Lower leg skin (tissue), 4 donors: ENCODE results near the gene RUNDC3A. TPM values are rescaled to one million over a fixed set of nuclear protein-coding genes. Genes with fewer than 3 reads are reported as not detected.
A peak's percentile ranks its signal among the peaks of the same experiment; 100 is the strongest.
"Not testable (repeated sequence)": the region's sequence is repeated elsewhere in the genome, so short reads cannot be mapped to it uniquely, and the experiment has no call there.

ENCODE experiments used
- DNase-seq, 2 donors: peaks; one replicate each; pipeline ENCODE4 v3.0.0-alpha.2; 2019; ENCODE audit warnings: low spot score in 2 of 2
- H3K4me3 ChIP-seq: fragments of 200-600 bp; sonication (generic); 2 replicates; pipeline ENCODE4 v1.5.1; 2017; ENCODE audit warnings: mild to moderate bottlenecking, low read depth; ENCODE audit not compliant: poor library complexity, severe bottlenecking
- CTCF ChIP-seq, 3 donors: fragments of 450-650 bp; IDR thresholded peaks; one replicate each; pipeline ENCODE4 v1.5.1; 2016; ENCODE audit warnings: antibody characterized with exemption in 3 of 3, mild to moderate bottlenecking in 3 of 3, moderate library complexity in 2 of 3
- POLR2A ChIP-seq, 2 donors: fragments of 450-650 bp; IDR thresholded peaks; one replicate each; pipeline ENCODE4 v1.6.1; 2016 to 2017; ENCODE audit warnings: antibody characterized with exemption in 2 of 2, mild to moderate bottlenecking in 1 of 2, moderate library complexity in 1 of 2
- WGBS, 2 donors: methylation state at CpG; one replicate each; pipeline ENCODE4 v1.1.5; 2018; 5-methylcytosine and 5-hydroxymethylcytosine counted together
- intact Hi-C: fragments of 100-400 bp; cut with DNase I; formaldehyde crosslinking; loops from one replicate; pipeline ENCODE4 v1.15.0; 2023; ENCODE audit warnings: low total_unique reads
- total RNA-seq, 4 donors: library from RNA; depleted of rRNA; stranded (reverse); fragments of >200 nt; gene quantifications; one replicate each; pipeline ENCODE4 v1.1.0, GENCODE V29; 2016

The RUNDC3A gene
- total RNA-seq, 4 donors from 2014 or later = 12.6 to 29.5 (median 17.1) TPM

GRCh38 chr17:44335564-44335963 is 27.2 kb downstream of the RUNDC3A start:
- no peak for DNase-seq
- TF ChIP-seq POLR2A (IDR thresholded peaks at IDR 0.05) (no peak), CTCF (IDR thresholded peaks at IDR 0.05) (no peak)
- intact Hi-C loops = no loop called here
- 79 to 83% methylated on average over 3 of the region's 3 CpGs for WGBS, 2 donors
- no peak overlapping the region for H3K4me3 ChIP-seq

- intact Hi-C loops = no loop called here
- no peak for DNase-seq
- no peak for TF ChIP-seq POLR2A (IDR thresholded peaks at IDR 0.05)
- no peak for TF ChIP-seq CTCF (IDR thresholded peaks at IDR 0.05)
- 45 to 58% methylated on average over 5 of the region's 5 CpGs for WGBS, 2 donors
- H3K4me3 ChIP-seq = no peak overlapping the region
Measured at GRCh38 chr17:44335968-44336367, 27.6 kb downstream of the RUNDC3A start.

- no peak for DNase-seq
- TF ChIP-seq POLR2A (IDR thresholded peaks at IDR 0.05) (no peak), CTCF (IDR thresholded peaks at IDR 0.05) (no peak)
- no peak overlapping the region for H3K4me3 ChIP-seq
- WGBS, 2 donors = 45 to 48% methylated on average over 5 to 6 of the region's 6 CpGs
- intact Hi-C loops = no loop called here
Measured at GRCh38 chr17:44338702-44339101, 30.3 kb downstream of the RUNDC3A start.

- WGBS, 2 donors = 58 to 70% methylated on average over 5 of the region's 5 CpGs
- H3K4me3 ChIP-seq, intact Hi-C loops, DNase-seq: not testable (repeated sequence)
Measured at GRCh38 chr17:44340553-44340952, 32.2 kb downstream of the RUNDC3A start.

GRCh38 chr17:44343510-44344209 is 35.3 kb downstream of the RUNDC3A start:
- no peak overlapping the region for H3K4me3 ChIP-seq
- TF ChIP-seq POLR2A (IDR thresholded peaks at IDR 0.05) (no peak), CTCF (IDR thresholded peaks at IDR 0.05) (no peak)
- intact Hi-C loops = no loop called here
- 37 to 56% methylated on average over 11 of the region's 11 CpGs for WGBS, 2 donors
- DNase-seq = no peak

- WGBS, 2 donors = 0% methylated on average over 20 to 26 of the region's 26 CpGs
Measured at GRCh38 chr17:44344939-44345453, 36.6 kb downstream of the RUNDC3A start, which contains the start of gene GRN. Gene GRN, plus strand, starts transcription at chr17:44345302. Its CDS starts 3,863 bp downstream, at chr17:44349165.

More at GRCh38 chr17:44344939-44345453, 36.6 kb downstream of the RUNDC3A start, which contains the start of gene GRN:
- peak; percentile 98 to 99 for DNase-seq
- no peak for TF ChIP-seq POLR2A (IDR thresholded peaks at IDR 0.05)
- no peak for TF ChIP-seq CTCF (IDR thresholded peaks at IDR 0.05)
- peak within 1 kb of the TSS; percentile 83 for H3K4me3 ChIP-seq
- intact Hi-C loops = no loop called here
